ENCODE data around the gene GALNT4. TPM values are rescaled to one million over a fixed set of nuclear protein-coding genes. Genes with fewer than 3 reads are reported as not detected.

Gene GALNT4
- total RNA-seq, 6 experiments from 2014 or later, result 2.5 to 6.2 (median 4.1) TPM

DNA sequence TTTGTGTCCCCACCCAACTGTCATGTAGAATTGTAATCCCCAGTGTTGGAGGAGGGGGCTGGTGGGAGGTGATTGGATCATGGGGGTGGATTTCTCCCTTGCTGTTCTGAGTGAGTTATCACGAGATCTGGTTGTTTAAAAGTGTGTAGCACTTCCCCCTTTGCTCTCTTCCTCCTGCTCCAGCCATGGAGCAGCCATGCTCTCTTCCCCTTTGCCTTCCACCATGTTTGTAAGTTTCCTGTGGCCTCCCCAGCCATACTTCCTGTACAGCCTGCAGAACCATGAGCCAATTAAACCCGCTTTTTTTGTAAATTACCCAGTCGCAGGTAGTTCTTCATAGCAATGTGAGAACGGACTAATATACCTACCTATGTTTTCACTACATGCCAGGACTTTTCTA is 3.8 kb upstream of the GALNT4 start:
- intact Hi-C loops (cut with DNase I), result loop anchor here in 1 of 2 donors (10.0 kb wide), 1 partner anchor 54 kb away; no protein-coding TSS in a partner anchor
- ATAC-seq (no peak), DNase-seq (no peak)
- TF ChIP-seq, protein P1, sequence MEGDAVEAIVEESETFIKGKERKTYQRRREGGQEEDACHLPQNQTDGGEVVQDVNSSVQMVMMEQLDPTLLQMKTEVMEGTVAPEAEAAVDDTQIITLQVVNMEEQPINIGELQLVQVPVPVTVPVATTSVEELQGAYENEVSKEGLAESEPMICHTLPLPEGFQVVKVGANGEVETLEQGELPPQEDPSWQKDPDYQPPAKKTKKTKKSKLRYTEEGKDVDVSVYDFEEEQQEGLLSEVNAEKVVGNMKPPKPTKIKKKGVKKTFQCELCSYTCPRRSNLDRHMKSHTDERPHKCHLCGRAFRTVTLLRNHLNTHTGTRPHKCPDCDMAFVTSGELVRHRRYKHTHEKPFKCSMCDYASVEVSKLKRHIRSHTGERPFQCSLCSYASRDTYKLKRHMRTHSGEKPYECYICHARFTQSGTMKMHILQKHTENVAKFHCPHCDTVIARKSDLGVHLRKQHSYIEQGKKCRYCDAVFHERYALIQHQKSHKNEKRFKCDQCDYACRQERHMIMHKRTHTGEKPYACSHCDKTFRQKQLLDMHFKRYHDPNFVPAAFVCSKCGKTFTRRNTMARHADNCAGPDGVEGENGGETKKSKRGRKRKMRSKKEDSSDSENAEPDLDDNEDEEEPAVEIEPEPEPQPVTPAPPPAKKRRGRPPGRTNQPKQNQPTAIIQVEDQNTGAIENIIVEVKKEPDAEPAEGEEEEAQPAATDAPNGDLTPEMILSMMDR (IDR thresholded peaks at IDR 0.05), result no peak
- TF ChIP-seq POLR2A (IDR thresholded peaks at IDR 0.05), result no peak
- Histone ChIP-seq H3K4me1 (peaks cover 0 to 12% (median 6%) of the 10 kb centered on the region in 4 donors), H3K9me3 (no peaks in the 10 kb centered on the region), H3K27ac (no peak overlapping the region), H3K4me3 (no peak overlapping the region), H3K27me3 (no peaks in the 10 kb centered on the region), H3K36me3 (no peaks in the 10 kb centered on the region)
- 61% methylated on average over 4 of the region's 4 CpGs for WGBS (ENCODE audit: insufficient coverage, low coverage, low lambda C conversion rate, missing lambda C conversion rate)

DNA sequence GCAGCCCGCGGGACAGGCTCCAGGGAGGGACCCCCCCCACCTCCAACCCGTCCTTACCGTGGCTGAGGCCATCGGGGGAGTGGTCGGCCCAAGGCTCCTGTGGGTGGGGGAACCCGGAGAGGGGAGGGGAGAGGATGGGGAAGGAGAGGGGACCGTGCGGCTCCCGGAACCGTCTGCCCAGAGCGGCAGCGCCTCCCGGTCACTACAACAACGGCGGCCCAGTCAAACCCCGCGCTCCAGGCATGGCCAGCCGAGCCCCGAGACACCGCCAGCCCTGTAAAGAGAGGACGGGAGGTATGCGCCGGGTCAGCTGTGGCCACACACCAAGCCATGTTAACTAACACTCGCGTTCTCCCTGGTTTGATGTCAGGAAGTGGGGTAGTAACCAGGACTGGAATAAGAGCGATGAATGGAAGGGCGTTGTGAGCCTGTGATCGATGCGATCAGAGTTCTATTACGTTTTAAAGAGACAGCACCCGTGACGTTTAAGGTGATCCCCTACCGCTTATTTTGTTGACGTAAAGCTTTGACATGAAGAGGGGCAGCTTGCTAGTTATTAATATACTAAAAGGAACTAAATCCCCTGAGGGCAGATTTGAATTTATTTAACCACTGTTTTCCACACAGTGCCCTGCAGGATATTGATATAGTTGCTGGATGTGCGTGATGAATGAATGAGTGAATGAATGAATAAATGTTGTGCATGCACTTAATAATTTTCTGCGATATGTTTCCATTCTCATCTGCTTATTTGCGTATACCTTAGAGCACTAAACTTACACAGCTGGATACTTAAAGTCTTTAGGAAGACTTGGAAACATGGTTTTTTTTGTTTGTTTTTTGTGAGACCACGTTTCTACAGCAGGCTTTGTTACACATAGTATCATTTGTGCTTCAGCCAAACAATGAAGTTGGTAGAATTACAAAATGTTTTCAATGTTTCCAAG is 1.5 kb upstream of the GALNT4 start, which contains the start of gene POC1B:
TSS of gene POC1B (minus strand) at position 224 of the 947 bp plus-strand sequence. CDS start at position 72, 152 bp downstream.
- ATAC-seq (peak; percentile 77 to 86 (median 84)), DNase-seq (peak; percentile 83 to 89 (median 86))
- H3K9me3 ChIP-seq, result no peaks in the 10 kb centered on the region
- peaks cover 0 to 31% (median 12%) of the 10 kb centered on the region in 4 donors for H3K4me1 ChIP-seq
- no peaks in the 10 kb centered on the region for H3K36me3 ChIP-seq
- peak within 1 kb of the TSS; percentile 87 to 95 (median 89) for H3K4me3 ChIP-seq
- TF ChIP-seq POLR2A (IDR thresholded peaks at IDR 0.05), result peak; percentile 53
- TF ChIP-seq, protein P1 (IDR thresholded peaks at IDR 0.05), result no peak
- H3K27ac ChIP-seq, result peak within 1 kb of the TSS; percentile 81 to 91 (median 82)
- intact Hi-C loops (cut with DNase I), result loop anchor here in 1 of 2 donors (10.0 kb wide), 1 partner anchor 51 kb away; no protein-coding TSS in a partner anchor
- 1% methylated on average over 18 of the region's 39 CpGs for WGBS (ENCODE audit: insufficient coverage, low coverage, low lambda C conversion rate, missing lambda C conversion rate)
- no peaks in the 10 kb centered on the region for H3K27me3 ChIP-seq

DNA sequence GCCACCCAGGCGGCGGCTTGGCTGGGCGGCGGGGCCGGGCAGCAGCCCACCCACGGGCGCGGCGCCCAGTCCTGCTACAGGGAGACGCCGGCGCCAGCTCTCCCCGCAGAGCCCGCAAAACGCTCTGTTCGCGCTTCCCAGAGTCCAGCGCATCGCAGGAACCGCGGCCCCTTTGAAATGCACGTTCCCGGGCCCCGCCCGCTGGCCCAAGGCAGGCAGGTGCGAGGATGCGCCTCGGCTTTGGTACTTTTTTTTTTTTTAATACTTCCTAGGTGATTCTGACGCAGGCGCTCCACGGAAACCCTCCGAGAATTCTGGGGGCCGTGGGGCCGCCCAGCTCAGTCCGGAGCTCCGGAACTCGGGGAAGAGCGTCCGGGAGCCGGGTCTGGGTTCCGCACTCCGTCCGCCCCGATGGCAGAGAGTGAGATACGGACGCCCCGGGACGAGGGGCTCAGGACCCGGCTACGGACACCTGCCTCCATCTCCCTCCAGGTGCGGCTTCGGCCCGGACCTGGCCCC is 768 bp upstream of the GALNT4 start:
- Histone ChIP-seq H3K36me3 (no peaks in the 10 kb centered on the region), H3K4me1 (peaks cover 0 to 31% (median 12%) of the 10 kb centered on the region in 4 donors), H3K9me3 (no peaks in the 10 kb centered on the region), H3K4me3 (peak overlapping the region; percentile 87 to 95 (median 89)), H3K27me3 (no peaks in the 10 kb centered on the region), H3K27ac (peak overlapping the region; percentile 81 to 91 (median 82))
- ATAC-seq (peak; percentile 34 to 55 (median 44)), DNase-seq (peak; percentile 68 to 78 (median 71))
- intact Hi-C loops (cut with DNase I), result loop anchor here in 1 of 2 donors (10.0 kb wide), 1 partner anchor 51 kb away; no protein-coding TSS in a partner anchor
- TF ChIP-seq, protein P1 (IDR thresholded peaks at IDR 0.05), result no peak
- no peak for TF ChIP-seq POLR2A (IDR thresholded peaks at IDR 0.05)
- WGBS (ENCODE audit: insufficient coverage, low coverage, low lambda C conversion rate, missing lambda C conversion rate), result 0% methylated on average over 10 of the region's 53 CpGs

DNA sequence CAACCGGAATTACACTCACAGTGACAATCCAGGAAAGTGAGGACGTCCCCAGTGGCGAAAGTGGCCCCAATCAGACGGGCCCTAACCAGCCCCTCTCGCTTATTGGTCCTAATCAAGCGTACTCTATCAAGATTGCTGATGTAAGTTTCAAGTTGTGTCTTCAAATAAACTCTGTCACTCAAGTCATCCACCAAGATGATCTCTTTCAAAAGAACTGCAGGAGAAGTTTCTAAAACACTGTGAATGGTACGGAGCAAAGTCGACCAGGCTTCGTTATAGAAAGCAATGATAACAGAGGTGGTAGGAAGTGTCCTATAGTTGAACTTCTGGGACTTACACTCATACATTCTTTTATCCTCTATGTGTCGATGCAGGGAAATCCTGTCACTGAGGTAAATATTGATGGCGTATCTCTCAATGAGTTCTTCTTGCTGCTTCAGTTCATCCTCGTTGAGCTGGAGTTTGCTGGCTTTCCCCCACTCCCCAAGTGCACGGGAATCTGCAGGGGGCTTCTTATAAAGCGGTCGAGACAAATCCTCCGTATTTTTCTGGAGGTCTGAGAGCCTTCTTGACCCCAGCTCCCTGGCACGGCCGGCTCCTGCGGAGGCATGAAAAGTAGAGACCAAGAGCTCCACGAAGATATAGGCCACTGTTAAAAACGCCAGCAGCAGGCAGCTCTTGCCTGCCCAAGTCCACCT is 604 bp downstream of the GALNT4 start:
- WGBS (ENCODE audit: insufficient coverage, low coverage, low lambda C conversion rate, missing lambda C conversion rate), result 18% methylated on average over 21 of the region's 21 CpGs
- peak overlapping the region; percentile 81 to 91 (median 82) for H3K27ac ChIP-seq
- H3K27me3 ChIP-seq, result no peaks in the 10 kb centered on the region
- peak overlapping the region; percentile 87 to 95 (median 89) for H3K4me3 ChIP-seq
- H3K4me1 ChIP-seq, result peaks cover 0 to 31% (median 12%) of the 10 kb centered on the region in 4 donors
- ATAC-seq, result no peak
- no peak for TF ChIP-seq POLR2A (IDR thresholded peaks at IDR 0.05)
- TF ChIP-seq, protein P1 (IDR thresholded peaks at IDR 0.05), result no peak
- no peaks in the 10 kb centered on the region for H3K36me3 ChIP-seq
- no peak for DNase-seq
- intact Hi-C loops (cut with DNase I), result loop anchor here in 1 of 2 donors (10.0 kb wide), 1 partner anchor 49 kb away; no protein-coding TSS in a partner anchor
- no peaks in the 10 kb centered on the region for H3K9me3 ChIP-seq

All from right lobe of liver (tissue), 6 donors.